WI38 (cell line): ENCODE measurements around the gene F2R.
A peak's percentile ranks its signal among the peaks of the same experiment; 100 is the strongest.

ENCODE experiments used
- H3K4me3 ChIP-seq: 2 replicates; pipeline ENCODE4 v1.5.1; 2011; ENCODE audit warnings: low read depth, mild to moderate bottlenecking, control low read depth, low read length
- CTCF ChIP-seq: IDR thresholded peaks from 2 replicates; pipeline ENCODE4 v1.5.1; 2012; ENCODE audit warnings: low read depth, mild to moderate bottlenecking, control low read depth, low read length

Gene F2R

DNA sequence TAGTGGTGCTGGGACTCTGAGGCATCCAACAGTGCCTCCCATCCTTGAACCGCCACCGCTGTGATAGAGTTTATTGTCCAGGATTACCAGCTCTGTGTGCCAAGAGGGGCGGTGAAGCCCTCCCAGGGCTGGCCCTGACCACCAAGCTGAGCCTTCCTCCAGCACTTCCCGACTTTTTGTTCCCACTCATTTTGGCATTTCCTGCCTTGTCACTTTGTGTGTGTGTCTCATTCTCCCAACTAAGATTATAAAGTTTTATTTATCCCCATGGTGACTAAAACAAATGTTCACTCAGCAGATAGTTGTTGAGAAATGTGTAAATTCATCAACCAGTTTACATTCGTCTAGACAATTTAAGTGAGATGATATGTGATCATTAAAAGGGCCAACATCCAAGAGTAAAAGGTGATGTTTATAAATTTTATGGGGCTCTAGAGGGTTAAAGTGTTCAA, 2.5 kb downstream of the F2R start:
- no peak for TF ChIP-seq CTCF
- H3K4me3 ChIP-seq, result peak overlapping the region; percentile 98

GRCh38 chr5:76718880-76719279, 3.0 kb downstream of the F2R start:
- H3K4me3 ChIP-seq, result no peak overlapping the region
- TF ChIP-seq CTCF, result no peak

DNA sequence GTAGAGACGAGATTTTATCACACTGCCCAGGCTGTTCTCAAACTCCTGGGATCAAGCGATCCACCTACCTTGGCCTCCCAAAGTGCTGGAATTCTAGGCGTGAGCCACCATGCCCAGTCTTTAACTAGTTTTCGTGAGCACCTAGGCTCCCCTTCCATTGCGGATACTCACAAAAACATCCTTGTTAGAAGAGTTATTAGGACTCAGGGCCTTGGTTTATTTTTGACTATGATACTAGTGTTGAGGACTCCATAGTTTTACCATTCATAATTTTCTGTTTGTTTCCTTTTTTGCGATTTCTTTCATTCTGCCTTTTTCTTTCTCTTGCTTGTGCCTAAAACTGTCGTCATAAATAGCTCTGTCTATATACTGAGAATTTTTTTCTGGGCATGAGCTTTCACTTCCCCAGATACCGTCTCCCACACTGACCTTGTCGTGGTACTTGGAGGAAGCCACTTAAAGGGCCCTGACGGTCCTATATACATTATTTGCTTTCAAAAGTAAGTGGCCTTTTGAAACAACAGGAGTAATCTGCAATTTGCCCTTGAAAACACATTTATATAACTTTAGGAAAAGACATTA, 5.2 kb downstream of the F2R start:
- no peak overlapping the region for H3K4me3 ChIP-seq
- no peak for TF ChIP-seq CTCF

GRCh38 chr5:76723266-76723665, 7.3 kb downstream of the F2R start:
- H3K4me3 ChIP-seq, result no peak overlapping the region
- TF ChIP-seq CTCF, result no peak

- no peak for TF ChIP-seq CTCF
- no peak overlapping the region for H3K4me3 ChIP-seq
These were observed 8.0 kb downstream of the F2R start for GRCh38 chr5:76723906-76724305.

DNA sequence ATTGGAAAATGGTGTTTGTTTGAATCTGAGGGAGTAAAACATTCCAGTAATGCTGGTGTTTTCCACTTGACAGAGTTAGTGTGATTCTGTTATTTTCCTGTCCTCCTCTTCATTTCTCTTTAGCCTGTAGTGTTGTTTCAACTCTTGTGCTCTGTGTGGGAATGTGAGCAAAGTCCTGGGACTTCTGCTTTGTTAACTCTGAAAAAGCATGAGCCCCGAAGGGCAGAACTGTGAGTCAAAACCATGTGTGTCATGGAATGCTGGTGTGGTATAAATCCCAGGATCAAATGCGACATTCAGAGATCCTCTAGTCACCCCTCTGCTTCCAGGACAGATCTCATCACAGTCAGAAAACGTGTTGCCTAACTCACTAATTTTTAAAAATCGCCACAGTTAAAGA, 8.9 kb downstream of the F2R start:
- no peak overlapping the region for H3K4me3 ChIP-seq
- TF ChIP-seq CTCF, result no peak

GRCh38 chr5:76728965-76729364, 13.0 kb downstream of the F2R start:
- no peak for TF ChIP-seq CTCF
- H3K4me3 ChIP-seq, result no peak overlapping the region
